ENCODE measurements around the gene DGCR8. TPM values are rescaled to one million over a fixed set of nuclear protein-coding genes. Genes with fewer than 3 reads are reported as not detected.

DGCR8 gene
- total RNA-seq, 2 experiments from 2014 or later, result 33.4 to 34.3 TPM

GRCh38 chr22:20090730-20091240 lies 10.7 kb downstream of the DGCR8 start:
- no peak for DNase-seq
- POLR2A ChIA-PET, result interaction anchor here (1.3 kb wide), 1 partner anchor 18 kb away, joined by 3 read pairs; no protein-coding TSS in a partner anchor
- Mint-ChIP-seq H3K27me3 (no peaks in the 10 kb centered on the region), H3K36me3 (peaks cover 87% of the 10 kb centered on the region), H3K27ac (peak overlapping the region; percentile 46), H3K4me1 (ENCODE audit: low read depth) (peaks cover 42% of the 10 kb centered on the region), H3K9me3 (no peaks in the 10 kb centered on the region), H3K4me3 (no peak overlapping the region)
- intact Hi-C loops (cut with micrococcal nuclease), result no loop called here
- CTCF ChIA-PET, result interaction anchor here (1.9 kb wide), 1 partner anchor 9 kb away, joined by 5 read pairs; no protein-coding TSS in a partner anchor

DNA sequence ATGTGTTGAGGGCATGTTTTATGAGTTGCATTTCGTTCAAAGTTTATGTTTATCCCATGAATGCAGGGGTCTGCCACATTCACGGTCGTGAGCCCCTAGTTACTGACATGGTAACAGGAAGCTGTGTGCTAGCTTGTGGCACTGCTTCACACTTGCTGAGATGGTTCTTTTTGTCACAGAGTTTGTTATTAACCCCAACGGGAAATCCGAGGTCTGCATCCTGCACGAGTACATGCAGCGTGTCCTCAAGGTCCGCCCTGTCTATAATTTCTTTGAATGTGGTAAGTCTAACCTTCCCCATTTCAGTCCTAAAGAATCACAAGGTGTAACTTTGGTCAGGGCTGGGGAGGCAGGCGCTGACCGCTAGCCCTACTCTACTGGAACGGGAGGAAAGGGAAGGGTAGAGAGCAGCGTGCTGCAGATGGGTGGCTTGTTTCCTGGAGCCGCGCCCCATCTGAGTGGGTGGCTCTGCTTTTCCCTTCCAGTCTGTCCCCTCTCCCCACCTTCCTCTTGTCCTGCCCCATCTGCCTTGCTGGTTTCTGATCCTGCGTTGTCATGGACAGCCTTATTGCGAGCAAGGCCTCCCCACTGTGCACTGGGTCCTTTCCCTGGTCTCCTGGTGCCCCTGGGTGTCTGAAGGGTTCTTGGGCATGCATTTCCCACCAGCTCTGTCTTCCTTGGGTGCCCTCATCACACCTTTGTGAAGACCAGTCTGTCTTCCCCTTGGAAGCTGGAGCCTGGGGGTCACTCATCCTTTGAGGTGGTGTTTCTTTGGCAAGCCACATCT lies 11.8 kb downstream of the DGCR8 start:
- CTCF ChIA-PET, result interaction anchor here (0.9 to 1.1 kb wide), 2 partner anchors 20 to 360 kb away, joined by 3 read pairs; no protein-coding TSS in a partner anchor
- DNase-seq, result no peak
- POLR2A ChIA-PET, result interaction anchor here (1.3 kb wide), 1 partner anchor 17 kb away, joined by 3 read pairs; no protein-coding TSS in a partner anchor
- H3K9me3 Mint-ChIP-seq, result peaks cover 2% of the 10 kb centered on the region
- H3K4me1 Mint-ChIP-seq (ENCODE audit: low read depth), result peaks cover 44% of the 10 kb centered on the region
- intact Hi-C loops (cut with micrococcal nuclease), result no loop called here
- H3K4me3 Mint-ChIP-seq, result no peak overlapping the region
- peaks cover 87% of the 10 kb centered on the region for H3K36me3 Mint-ChIP-seq
- no peaks in the 10 kb centered on the region for H3K27me3 Mint-ChIP-seq
- no peak overlapping the region for H3K27ac Mint-ChIP-seq

DNA sequence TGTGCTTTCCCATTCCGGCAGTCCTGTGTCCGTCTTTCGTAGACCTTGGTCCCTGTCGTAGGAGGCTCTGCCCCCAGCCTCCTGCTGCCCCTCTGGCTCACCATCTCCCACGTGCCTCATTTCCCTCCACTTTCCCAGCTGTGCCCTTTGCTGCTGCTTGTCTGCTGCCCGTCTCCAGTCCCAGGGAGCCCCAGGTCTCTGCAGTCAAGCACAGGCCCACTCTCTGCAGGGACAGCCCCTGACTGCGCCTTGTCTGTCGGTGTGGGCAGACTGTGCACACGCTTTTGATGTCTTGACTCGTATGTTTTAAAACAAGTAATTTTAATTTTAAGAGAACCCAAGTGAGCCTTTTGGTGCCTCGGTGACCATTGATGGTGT lies 12.4 kb downstream of the DGCR8 start:
- intact Hi-C loops (cut with micrococcal nuclease), result no loop called here
- H3K4me3 Mint-ChIP-seq, result no peak overlapping the region

GRCh38 chr22:20093418-20094196 lies 13.6 kb downstream of the DGCR8 start:
- Mint-ChIP-seq H3K36me3 (peaks cover 83% of the 10 kb centered on the region), H3K4me1 (ENCODE audit: low read depth) (peaks cover 56% of the 10 kb centered on the region), H3K4me3 (no peak overlapping the region), H3K27ac (peak overlapping the region; percentile 38), H3K9me3 (peaks cover 2% of the 10 kb centered on the region), H3K27me3 (no peaks in the 10 kb centered on the region)
- ChIA-PET CTCF (interaction anchor here (1.0 kb wide), 1 partner anchor 122 kb away, joined by 3 read pairs; no protein-coding TSS in a partner anchor), POLR2A (no interaction called here)
- intact Hi-C loops (cut with micrococcal nuclease), result no loop called here
- no peak for DNase-seq

More for the DNA sequence above, 12.4 kb downstream of the DGCR8 start:
- CTCF ChIA-PET, result interaction anchor here (0.9 to 1.1 kb wide), 2 partner anchors 19 to 361 kb away, joined by 3 read pairs; no protein-coding TSS in a partner anchor
- peaks cover 50% of the 10 kb centered on the region for H3K4me1 Mint-ChIP-seq (ENCODE audit: low read depth)
- POLR2A ChIA-PET, result no interaction called here
- peaks cover 2% of the 10 kb centered on the region for H3K9me3 Mint-ChIP-seq
- no peak for DNase-seq
- H3K27me3 Mint-ChIP-seq, result no peaks in the 10 kb centered on the region
- H3K27ac Mint-ChIP-seq, result no peak overlapping the region
- peaks cover 87% of the 10 kb centered on the region for H3K36me3 Mint-ChIP-seq

- Mint-ChIP-seq H3K9me3 (peaks cover 2% of the 10 kb centered on the region), H3K36me3 (peaks cover 78% of the 10 kb centered on the region), H3K27ac (peak overlapping the region; percentile 38), H3K4me3 (no peak overlapping the region), H3K27me3 (no peaks in the 10 kb centered on the region), H3K4me1 (ENCODE audit: low read depth) (peaks cover 63% of the 10 kb centered on the region)
- DNase-seq, result no peak
- intact Hi-C loops (cut with micrococcal nuclease), result no loop called here
- ChIA-PET CTCF (interaction anchor here (1.0 kb wide), 1 partner anchor 123 kb away, joined by 3 read pairs; no protein-coding TSS in a partner anchor), POLR2A (no interaction called here)
Observed at GRCh38 chr22:20094197-20094807, 14.3 kb downstream of the DGCR8 start.

- POLR2A ChIA-PET, result no interaction called here
- CTCF ChIA-PET, result interaction anchor here (0.8 to 1.4 kb wide), 3 partner anchors 9 to 138 kb away, joined by 3 to 5 read pairs (median 3); no protein-coding TSS in a partner anchor
- DNase-seq, result peak; percentile 58
- Mint-ChIP-seq H3K4me3 (no peak overlapping the region), H3K4me1 (ENCODE audit: low read depth) (peaks cover 73% of the 10 kb centered on the region), H3K36me3 (peaks cover 77% of the 10 kb centered on the region), H3K9me3 (peaks cover 2% of the 10 kb centered on the region), H3K27ac (peak overlapping the region; percentile 69), H3K27me3 (no peaks in the 10 kb centered on the region)
- intact Hi-C loops (cut with micrococcal nuclease), result no loop called here
Observed at GRCh38 chr22:20095521-20095920, 15.5 kb downstream of the DGCR8 start.

GRCh38 chr22:20096574-20097420 lies 16.8 kb downstream of the DGCR8 start:
- H3K36me3 Mint-ChIP-seq, result peaks cover 65% of the 10 kb centered on the region
- peaks cover 2% of the 10 kb centered on the region for H3K9me3 Mint-ChIP-seq
- DNase-seq, result no peak
- POLR2A ChIA-PET, result interaction anchor here (0.8 kb wide), 1 partner anchor 16 kb away, joined by 3 read pairs; no protein-coding TSS in a partner anchor
- CTCF ChIA-PET, result interaction anchor here (0.8 to 1.4 kb wide), 2 partner anchors 14 to 20 kb away, joined by 3 to 5 read pairs; partner anchors contain the start of gene TRMT2A
- H3K27me3 Mint-ChIP-seq, result no peaks in the 10 kb centered on the region
- H3K27ac Mint-ChIP-seq, result no peak overlapping the region
- H3K4me3 Mint-ChIP-seq, result no peak overlapping the region
- peaks cover 76% of the 10 kb centered on the region for H3K4me1 Mint-ChIP-seq (ENCODE audit: low read depth)
- intact Hi-C loops (cut with micrococcal nuclease), result no loop called here

DNA sequence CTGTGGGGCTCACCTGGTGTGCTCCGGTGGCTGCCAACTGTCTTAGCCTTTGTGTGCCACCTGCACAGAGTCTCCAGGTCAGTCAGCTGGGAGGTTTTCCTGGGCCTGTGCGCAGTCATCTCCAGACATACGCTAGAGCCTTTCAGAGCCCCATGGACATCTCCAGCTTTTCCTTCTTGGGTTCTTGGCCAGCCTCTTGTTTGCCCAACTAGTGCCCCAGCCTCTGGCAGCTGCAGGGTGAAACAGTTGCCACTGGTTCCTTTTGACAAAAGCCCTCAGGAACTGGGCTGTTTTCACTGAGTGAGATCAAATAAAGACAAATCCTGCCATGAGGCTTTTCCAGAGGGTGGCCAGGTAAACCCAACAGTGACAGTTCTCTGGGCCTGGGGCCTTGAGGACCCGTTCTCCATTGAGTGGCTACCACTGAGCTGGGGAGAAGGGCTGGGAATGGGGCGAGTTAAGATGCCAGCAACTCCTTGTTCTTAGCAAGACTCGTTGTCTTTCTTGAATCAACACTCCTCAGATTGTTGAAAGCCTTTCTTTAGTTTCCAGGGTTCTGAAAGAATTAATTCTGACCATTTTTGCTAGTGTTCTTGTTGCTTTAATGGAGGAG lies 19.2 kb downstream of the DGCR8 start:
- intact Hi-C loops (cut with micrococcal nuclease), result no loop called here
- ChIA-PET CTCF (no interaction called here), POLR2A (no interaction called here)
- Mint-ChIP-seq H3K36me3 (peaks cover 51% of the 10 kb centered on the region), H3K9me3 (peaks cover 2% of the 10 kb centered on the region), H3K4me3 (no peak overlapping the region), H3K4me1 (ENCODE audit: low read depth) (peaks cover 71% of the 10 kb centered on the region), H3K27me3 (no peaks in the 10 kb centered on the region), H3K27ac (peak overlapping the region; percentile 94)
- DNase-seq, result no peak

DNA sequence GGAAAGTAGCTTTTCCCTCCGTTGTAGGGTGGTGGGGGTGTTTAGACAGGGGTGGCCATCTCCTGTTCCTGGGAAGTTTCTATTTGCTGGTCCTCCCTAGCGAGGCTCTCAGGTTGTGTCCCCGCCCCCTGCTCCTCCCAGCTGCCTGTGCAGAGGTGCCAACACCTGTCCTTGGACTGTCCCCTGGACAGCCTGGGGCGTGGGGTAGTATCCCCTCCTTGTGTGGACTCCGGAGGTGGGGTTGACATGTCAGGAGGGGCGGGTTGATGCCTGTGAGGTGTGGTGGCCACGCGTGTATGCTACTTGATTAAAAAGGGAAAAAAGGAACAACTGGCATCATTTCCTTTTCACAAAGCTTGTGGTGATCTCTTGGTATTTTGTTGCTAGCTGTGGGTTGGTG lies 21.6 kb downstream of the DGCR8 start:
- POLR2A ChIA-PET, result interaction anchor here (0.6 to 1.3 kb wide), 2 partner anchors 14 to 16 kb away, joined by 3 to 7 read pairs; partner anchors contain the start of genes RANBP1 and TRMT2A
- Mint-ChIP-seq H3K4me1 (ENCODE audit: low read depth) (peaks cover 50% of the 10 kb centered on the region), H3K27ac (peak overlapping the region; percentile 66), H3K9me3 (no peaks in the 10 kb centered on the region), H3K27me3 (no peaks in the 10 kb centered on the region), H3K4me3 (no peak overlapping the region), H3K36me3 (peaks cover 30% of the 10 kb centered on the region)
- no peak for DNase-seq
- CTCF ChIA-PET, result interaction anchor here (0.6 to 1.6 kb wide), 3 partner anchors 9 to 23 kb away, joined by 3 to 6 read pairs (median 4); no protein-coding TSS in a partner anchor
- intact Hi-C loops (cut with micrococcal nuclease), result no loop called here

DNA sequence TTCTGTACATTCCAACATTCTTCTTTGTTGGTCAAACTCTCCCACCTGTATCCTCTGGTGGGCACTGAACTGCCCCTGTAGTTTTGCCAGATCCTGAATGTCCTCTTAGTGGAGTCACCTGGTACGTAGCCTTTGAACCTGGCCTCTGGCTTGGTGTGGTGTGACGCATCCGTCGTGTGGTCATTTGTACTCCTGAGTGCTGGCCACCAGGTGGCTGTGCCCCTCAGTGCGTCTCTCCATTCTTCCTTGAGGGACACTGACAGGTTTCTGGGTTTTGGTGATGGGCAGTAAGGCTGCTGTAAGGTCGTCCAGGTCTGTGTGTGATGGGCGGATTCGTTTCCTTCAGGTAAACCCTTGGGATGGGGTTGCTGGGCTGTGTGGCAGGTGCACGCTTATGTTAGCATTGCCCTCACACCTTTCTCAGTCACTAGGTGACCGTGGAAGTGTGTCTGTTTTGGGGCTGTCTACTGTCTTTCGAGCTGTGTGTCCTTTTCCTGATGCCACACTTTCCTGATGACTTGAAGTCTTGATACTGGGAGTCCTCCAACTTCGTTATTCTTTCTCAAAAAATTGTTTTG lies 22.3 kb downstream of the DGCR8 start:
- H3K4me1 Mint-ChIP-seq (ENCODE audit: low read depth), result peaks cover 47% of the 10 kb centered on the region
- peak overlapping the region; percentile 62 for H3K27ac Mint-ChIP-seq
- intact Hi-C loops (cut with micrococcal nuclease), result no loop called here
- H3K9me3 Mint-ChIP-seq, result no peaks in the 10 kb centered on the region
- CTCF ChIA-PET, result interaction anchor here (0.7 kb wide), 1 partner anchor 50 kb away, joined by 3 read pairs; no protein-coding TSS in a partner anchor
- DNase-seq, result no peak
- H3K36me3 Mint-ChIP-seq, result peaks cover 24% of the 10 kb centered on the region
- no peaks in the 10 kb centered on the region for H3K27me3 Mint-ChIP-seq
- POLR2A ChIA-PET, result interaction anchor here (0.6 kb wide), 1 partner anchor 15 kb away, joined by 3 read pairs; the partner anchor contains the start of gene TRMT2A
- H3K4me3 Mint-ChIP-seq, result no peak overlapping the region

All from activated CD4-positive, alpha-beta memory T cell treated with anti-CD3 and anti-CD28 coated beads for 36 hours (primary cell).